Activated CD4-positive, alpha-beta memory T cell treated with anti-CD3 and anti-CD28 coated beads for 36 hours (primary cell): ENCODE data around the gene CD151. TPM values are rescaled to one million over a fixed set of nuclear protein-coding genes. Genes with fewer than 3 reads are reported as not detected.
A peak's percentile ranks its signal among the peaks of the same experiment; 100 is the strongest.

Experiments used
- CTCF ChIA-PET: fragments of 350-600 bp; sonication (Branson Sonifier 250); formaldehyde crosslinking; loops from one replicate; lab custom pipeline; 2021; ENCODE audit warnings: antibody characterized with exemption, inconsistent platforms; lab: Charles Lee
- POLR2A ChIA-PET: fragments of 350-600 bp; sonication (Branson Sonifier 250); formaldehyde crosslinking; loops from one replicate; lab custom pipeline; 2021; ENCODE audit warnings: antibody characterized with exemption; lab: Charles Lee
- DNase-seq: peaks from one replicate; pipeline ENCODE4 v3.0.0-alpha.2; 2020
- H3K27ac Mint-ChIP-seq: one replicate; pipeline ENCODE4 v1.8.0; 2021; ENCODE audit warnings: mixed read lengths
- H3K27me3 Mint-ChIP-seq: one replicate; pipeline ENCODE4 v1.8.0; 2021; ENCODE audit warnings: mixed read lengths
- H3K36me3 Mint-ChIP-seq: one replicate; pipeline ENCODE4 v1.8.0; 2021; ENCODE audit warnings: mixed read lengths
- H3K4me1 Mint-ChIP-seq: one replicate; pipeline ENCODE4 v1.8.0; 2021; ENCODE audit warnings: low read depth, mixed read lengths
- H3K4me3 Mint-ChIP-seq: one replicate; pipeline ENCODE4 v1.8.0; 2021; ENCODE audit warnings: mild to moderate bottlenecking, mixed read lengths
- H3K9me3 Mint-ChIP-seq: one replicate; pipeline ENCODE4 v1.8.0; 2021; ENCODE audit warnings: mixed read lengths
- intact Hi-C: fragments of 100-400 bp; cut with micrococcal nuclease; formaldehyde crosslinking; loops from one replicate; pipeline ENCODE4 v1.15.1; 2023
- total RNA-seq, 2 experiments: library from RNA; stranded (reverse); gene quantifications; one replicate each; pipeline ENCODE4 v1.2.3, GENCODE V29; 2021

The CD151 gene
- total RNA-seq, 2 experiments from 2014 or later, result 40.2 to 40.9 TPM

GRCh38 chr11:849104-849824 is 16.5 kb downstream of the CD151 start:
- Mint-ChIP-seq H3K9me3 (no peaks in the 10 kb centered on the region), H3K4me3 (peak overlapping the region; percentile 49), H3K27me3 (peaks cover 6% of the 10 kb centered on the region), H3K27ac (no peak overlapping the region), H3K4me1 (peaks cover 5% of the 10 kb centered on the region), H3K36me3 (no peaks in the 10 kb centered on the region)
- DNase-seq, result peak; percentile 38
- ChIA-PET POLR2A (interaction anchor here (1.4 kb wide), 1 partner anchor 9 kb away, joined by 4 read pairs; no protein-coding TSS in a partner anchor), CTCF (interaction anchor here (0.7 to 4.2 kb wide), 6 partner anchors 11 to 726 kb away, joined by 3 to 33 read pairs (median 4); no protein-coding TSS in a partner anchor)
- intact Hi-C loops, result no loop called here

- CTCF ChIA-PET, result interaction anchor here (4.2 kb wide), 1 partner anchor 200 kb away, joined by 33 read pairs; no protein-coding TSS in a partner anchor
- DNase-seq, result no peak
- POLR2A ChIA-PET, result no interaction called here
- peaks cover 6% of the 10 kb centered on the region for H3K27me3 Mint-ChIP-seq
- H3K9me3 Mint-ChIP-seq, result no peaks in the 10 kb centered on the region
- H3K27ac Mint-ChIP-seq, result no peak overlapping the region
- intact Hi-C loops, result no loop called here
- no peak overlapping the region for H3K4me3 Mint-ChIP-seq
- H3K4me1 Mint-ChIP-seq, result peaks cover 5% of the 10 kb centered on the region
- no peaks in the 10 kb centered on the region for H3K36me3 Mint-ChIP-seq
Measured at GRCh38 chr11:849951-850774, 17.4 kb downstream of the CD151 start.

DNA sequence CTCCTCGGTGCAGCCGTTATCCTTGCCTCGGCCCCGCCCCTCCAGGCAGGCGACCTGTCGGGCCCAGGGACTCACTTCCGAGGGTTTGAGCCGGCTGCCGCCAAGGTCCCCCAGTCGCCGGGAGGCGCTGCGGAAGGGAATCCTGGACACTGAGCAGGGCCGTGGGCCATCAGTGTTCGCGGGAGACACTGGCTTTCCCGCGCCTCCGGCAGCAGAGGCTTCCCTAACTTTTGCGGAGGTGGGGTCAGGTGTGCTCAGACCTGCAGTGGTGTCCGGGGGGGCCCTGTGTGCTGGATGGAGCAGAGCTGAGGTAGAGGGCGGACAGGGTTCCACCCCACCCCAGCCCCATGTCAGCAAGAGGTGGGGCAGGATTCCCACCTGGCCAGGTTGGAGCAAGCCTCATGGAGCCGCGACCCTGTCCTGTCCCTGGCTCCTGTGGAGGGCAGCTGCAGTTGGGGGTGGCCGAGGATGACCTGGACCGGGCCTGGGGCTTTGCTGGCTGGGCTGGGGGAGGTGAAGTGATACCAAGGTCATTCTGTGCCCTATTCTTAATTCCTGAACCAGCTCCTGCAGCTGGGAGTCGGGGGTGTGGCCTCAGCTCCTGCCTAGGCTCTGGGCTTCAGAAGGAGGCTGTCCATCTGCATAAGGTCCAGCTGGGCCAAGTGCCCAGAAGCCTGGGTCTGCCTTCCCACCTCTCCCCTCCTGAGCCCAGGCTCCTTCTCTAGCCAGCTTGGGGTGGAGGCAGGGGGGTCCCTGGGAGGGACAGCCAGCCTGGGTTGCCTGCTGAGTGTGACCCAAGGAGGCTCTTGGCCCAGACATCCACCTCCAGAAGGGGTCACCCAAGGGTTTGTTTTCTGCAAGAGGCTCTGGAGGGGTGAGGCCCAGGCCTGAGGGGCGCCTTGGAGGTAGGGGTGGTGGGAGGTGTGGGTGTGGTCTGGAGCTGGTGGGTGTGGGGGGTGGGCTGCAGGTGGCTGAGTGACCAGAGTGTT is 18.3 kb downstream of the CD151 start:
- Mint-ChIP-seq H3K27ac (no peak overlapping the region), H3K36me3 (no peaks in the 10 kb centered on the region), H3K4me1 (peaks cover 5% of the 10 kb centered on the region), H3K27me3 (peaks cover 6% of the 10 kb centered on the region), H3K4me3 (no peak overlapping the region), H3K9me3 (no peaks in the 10 kb centered on the region)
- CTCF ChIA-PET, result interaction anchor here (0.7 to 1.2 kb wide), 3 partner anchors 199 to 201 kb away, joined by 3 read pairs; no protein-coding TSS in a partner anchor
- DNase-seq, result no peak
- intact Hi-C loops, result no loop called here
- POLR2A ChIA-PET, result interaction anchor here (0.7 kb wide), 1 partner anchor 950 kb away, joined by 3 read pairs; no protein-coding TSS in a partner anchor

DNA sequence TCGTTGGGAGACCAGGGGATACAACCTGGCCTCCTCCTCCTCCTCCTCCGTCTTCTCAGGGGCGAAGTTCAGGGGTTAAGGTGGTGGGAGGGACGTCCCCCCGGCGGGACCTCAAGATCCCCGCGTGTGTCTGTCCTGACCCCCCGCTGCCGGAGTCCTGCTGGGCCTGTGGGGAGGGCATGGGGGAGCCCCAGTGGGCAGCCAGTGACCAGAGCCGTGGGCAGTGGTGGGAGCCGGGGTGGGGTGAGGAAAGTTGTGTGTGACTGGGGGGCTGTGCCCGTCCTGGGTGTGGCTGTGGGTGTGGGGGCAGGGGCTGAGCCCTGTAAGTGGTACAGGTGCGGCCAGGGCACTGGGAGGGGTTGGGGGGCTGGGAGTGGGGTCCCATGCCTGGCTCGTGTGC is 20.0 kb downstream of the CD151 start:
- ChIA-PET CTCF (interaction anchor here (1.2 kb wide), 1 partner anchor 199 kb away, joined by 3 read pairs; no protein-coding TSS in a partner anchor), POLR2A (no interaction called here)
- peaks cover 5% of the 10 kb centered on the region for H3K4me1 Mint-ChIP-seq
- H3K27me3 Mint-ChIP-seq, result peaks cover 7% of the 10 kb centered on the region
- no peak for DNase-seq
- no peak overlapping the region for H3K4me3 Mint-ChIP-seq
- H3K9me3 Mint-ChIP-seq, result no peaks in the 10 kb centered on the region
- intact Hi-C loops, result no loop called here
- no peak overlapping the region for H3K27ac Mint-ChIP-seq
- no peaks in the 10 kb centered on the region for H3K36me3 Mint-ChIP-seq

DNA sequence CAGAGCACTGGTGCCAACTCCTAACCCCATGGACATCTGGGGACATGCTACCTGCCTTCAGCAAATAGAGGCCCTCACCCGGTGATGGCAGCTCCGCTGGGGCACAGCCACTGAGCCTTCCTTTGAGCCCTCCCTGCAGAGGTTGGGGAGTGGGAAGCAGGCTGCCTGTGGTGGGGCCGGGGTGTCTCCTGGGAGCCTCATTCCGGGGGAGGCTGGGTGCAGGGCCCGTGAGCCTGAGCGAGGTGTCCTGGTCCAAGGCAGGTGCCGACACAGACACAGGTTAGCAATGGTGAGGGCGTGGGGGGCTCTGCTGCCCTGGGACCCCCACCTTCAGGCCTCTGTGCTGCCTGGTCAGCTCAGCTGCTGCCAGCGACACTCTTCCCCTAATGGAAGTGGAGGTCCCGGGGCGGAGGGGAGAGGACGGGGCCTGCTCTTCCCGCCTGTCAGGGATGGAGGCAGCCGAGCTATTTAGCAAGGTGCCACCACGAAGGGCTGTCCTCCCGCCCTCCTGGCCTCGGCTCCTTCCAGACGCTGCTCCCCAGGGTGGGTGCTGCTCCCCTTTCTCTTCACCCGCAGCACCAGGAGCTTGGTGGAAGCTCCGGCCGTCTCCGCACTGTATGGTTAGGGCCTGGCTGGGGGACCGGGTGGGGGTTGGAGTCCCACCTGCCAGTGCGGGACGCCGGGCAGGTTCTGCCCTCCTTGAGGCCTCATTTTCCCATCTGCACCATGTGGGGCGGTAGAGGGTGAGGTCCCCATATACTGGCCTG is 21.1 kb downstream of the CD151 start:
- Mint-ChIP-seq H3K27ac (no peak overlapping the region), H3K4me3 (no peak overlapping the region), H3K9me3 (no peaks in the 10 kb centered on the region), H3K36me3 (no peaks in the 10 kb centered on the region), H3K27me3 (peaks cover 2% of the 10 kb centered on the region), H3K4me1 (no peaks in the 10 kb centered on the region)
- ChIA-PET POLR2A (no interaction called here), CTCF (interaction anchor here (1.4 kb wide), 1 partner anchor 11 kb away, joined by 3 read pairs; no protein-coding TSS in a partner anchor)
- no peak for DNase-seq
- intact Hi-C loops, result no loop called here

- ChIA-PET POLR2A (no interaction called here), CTCF (interaction anchor here (0.7 to 1.4 kb wide), 2 partner anchors 11 to 91 kb away, joined by 3 read pairs; no protein-coding TSS in a partner anchor)
- DNase-seq, result no peak
- Mint-ChIP-seq H3K9me3 (no peaks in the 10 kb centered on the region), H3K4me3 (no peak overlapping the region), H3K27ac (no peak overlapping the region), H3K36me3 (no peaks in the 10 kb centered on the region), H3K4me1 (no peaks in the 10 kb centered on the region), H3K27me3 (peaks cover 2% of the 10 kb centered on the region)
- intact Hi-C loops, result no loop called here
Measured at GRCh38 chr11:854601-855329, 22.0 kb downstream of the CD151 start.

DNA sequence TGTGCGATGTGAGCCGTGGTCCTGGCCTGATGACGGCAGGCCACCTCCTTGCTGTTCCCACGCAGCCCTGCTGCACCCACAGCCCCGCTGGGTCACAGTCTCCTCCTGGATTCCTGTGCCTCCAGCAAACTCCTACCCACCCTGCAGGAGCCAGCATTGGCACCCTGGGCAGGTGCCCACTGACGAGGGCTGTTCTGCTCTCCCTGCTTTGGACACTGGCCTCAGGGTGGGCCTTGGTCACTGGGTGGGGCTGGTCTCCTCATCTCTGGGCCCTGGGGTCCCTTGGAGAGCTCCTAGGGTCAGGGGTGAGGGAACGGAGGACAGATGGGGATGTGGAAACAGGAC is 22.6 kb downstream of the CD151 start:
- no peaks in the 10 kb centered on the region for H3K36me3 Mint-ChIP-seq
- DNase-seq, result no peak
- H3K27me3 Mint-ChIP-seq, result peaks cover 2% of the 10 kb centered on the region
- no peak overlapping the region for H3K4me3 Mint-ChIP-seq
- no peaks in the 10 kb centered on the region for H3K4me1 Mint-ChIP-seq
- no peak overlapping the region for H3K27ac Mint-ChIP-seq
- ChIA-PET POLR2A (no interaction called here), CTCF (interaction anchor here (0.7 to 1.4 kb wide), 2 partner anchors 12 to 91 kb away, joined by 3 read pairs; no protein-coding TSS in a partner anchor)
- no peaks in the 10 kb centered on the region for H3K9me3 Mint-ChIP-seq
- intact Hi-C loops, result no loop called here

DNA sequence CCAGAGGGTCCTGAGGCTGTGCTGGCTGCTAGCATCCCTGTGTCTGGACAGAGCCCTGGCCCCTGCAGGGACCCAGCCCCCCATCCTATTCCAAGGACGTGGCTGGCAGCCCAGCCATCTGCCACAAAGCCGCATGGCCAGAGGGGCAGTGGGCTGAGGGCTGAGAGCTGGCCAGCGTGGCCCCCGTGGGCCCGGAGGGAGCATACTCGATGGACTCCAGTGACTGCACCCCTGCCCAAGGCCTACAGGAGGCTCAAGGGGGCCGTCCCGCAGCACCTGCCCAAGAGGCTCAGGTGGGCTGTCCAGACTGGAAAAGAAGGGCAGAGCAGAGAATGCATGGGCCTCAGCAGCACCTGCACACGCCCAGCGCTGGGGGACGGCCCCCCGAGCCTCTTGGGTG is 23.0 kb downstream of the CD151 start:
- no peak for DNase-seq
- Mint-ChIP-seq H3K4me3 (no peak overlapping the region), H3K27ac (no peak overlapping the region), H3K9me3 (no peaks in the 10 kb centered on the region), H3K27me3 (peaks cover 2% of the 10 kb centered on the region), H3K36me3 (no peaks in the 10 kb centered on the region), H3K4me1 (no peaks in the 10 kb centered on the region)
- intact Hi-C loops, result no loop called here
- CTCF ChIA-PET, result interaction anchor here (0.7 kb wide), 1 partner anchor 90 kb away, joined by 3 read pairs; no protein-coding TSS in a partner anchor
- POLR2A ChIA-PET, result no interaction called here

DNA sequence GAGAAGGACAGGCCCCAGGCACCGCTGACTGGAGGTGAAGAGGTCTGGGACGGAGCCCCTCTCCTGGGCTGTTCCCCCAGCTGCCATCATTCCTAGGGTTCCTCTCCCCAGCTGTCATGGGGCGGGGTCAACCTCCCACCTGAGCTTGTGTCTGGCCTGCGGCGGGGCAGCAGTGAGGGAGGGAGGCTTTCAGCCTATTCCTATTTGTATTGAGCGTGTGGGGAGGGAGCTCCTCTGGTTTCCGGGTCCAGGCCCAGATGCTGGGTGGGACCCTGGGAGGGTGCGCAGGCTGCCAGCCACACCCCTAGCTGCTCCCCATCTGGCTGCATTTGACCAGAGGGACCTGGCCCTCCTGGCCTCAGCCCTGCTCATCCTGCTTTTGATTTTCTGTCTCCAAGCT is 23.6 kb downstream of the CD151 start:
- Mint-ChIP-seq H3K4me3 (no peak overlapping the region), H3K27me3 (peaks cover 2% of the 10 kb centered on the region), H3K27ac (no peak overlapping the region), H3K4me1 (no peaks in the 10 kb centered on the region), H3K9me3 (no peaks in the 10 kb centered on the region), H3K36me3 (no peaks in the 10 kb centered on the region)
- intact Hi-C loops, result no loop called here
- CTCF ChIA-PET, result no interaction called here
- POLR2A ChIA-PET, result no interaction called here
- DNase-seq, result no peak

- DNase-seq, result no peak
- Mint-ChIP-seq H3K36me3 (no peaks in the 10 kb centered on the region), H3K4me3 (no peak overlapping the region), H3K27me3 (peaks cover 2% of the 10 kb centered on the region), H3K4me1 (no peaks in the 10 kb centered on the region), H3K9me3 (no peaks in the 10 kb centered on the region), H3K27ac (no peak overlapping the region)
- ChIA-PET CTCF (interaction anchor here (0.9 kb wide), 1 partner anchor 10 kb away, joined by 3 read pairs; no protein-coding TSS in a partner anchor), POLR2A (no interaction called here)
- intact Hi-C loops, result no loop called here
Measured at GRCh38 chr11:858053-858761, 25.5 kb downstream of the CD151 start.
